HepG2 (cell line): ENCODE data around the gene COX6A2. TPM values are rescaled to one million over a fixed set of nuclear protein-coding genes. Genes with fewer than 3 reads are reported as not detected.
A peak's percentile ranks its signal among the peaks of the same experiment; 100 is the strongest.

Experiments
- CTCF ChIP-seq: sonication (generic); formaldehyde crosslinking; IDR thresholded peaks from 2 replicates; pipeline ENCODE4 v1.5.0; 2020; ENCODE audit warnings: mild to moderate bottlenecking, missing genetic modification reagents, moderate library complexity
- FLYWCH1 ChIP-seq: sonication (generic); formaldehyde crosslinking; IDR thresholded peaks from 2 replicates; pipeline ENCODE4 v1.8.1; 2023; ENCODE audit warnings: mild to moderate bottlenecking, missing genetic modification reagents
- FOXC1 ChIP-seq: sonication (generic); formaldehyde crosslinking; IDR thresholded peaks from 2 replicates; pipeline ENCODE4 v1.8.0; 2022; ENCODE audit warnings: mild to moderate bottlenecking, missing genetic modification reagents, borderline replicate concordance
- MED1 ChIP-seq: sonication (generic); formaldehyde crosslinking; IDR thresholded peaks from 2 replicates; pipeline ENCODE4 v1.4.0; 2020; ENCODE audit warnings: missing genetic modification reagents
- MLXIP ChIP-seq: sonication (generic); formaldehyde crosslinking; IDR thresholded peaks from 2 replicates; pipeline ENCODE4 v1.9.0; 2021; ENCODE audit warnings: missing genetic modification reagents, borderline replicate concordance
- NFKBIZ ChIP-seq: IDR thresholded peaks from 2 replicates; pipeline ENCODE4 v1.6.1; 2018; ENCODE audit warnings: missing genetic modification reagents, missing compliant biosample characterization
- NPAS2 ChIP-seq: sonication (generic); formaldehyde crosslinking; IDR thresholded peaks from 2 replicates; pipeline ENCODE4 v1.8.0; 2022; ENCODE audit warnings: mild to moderate bottlenecking, missing genetic modification reagents, borderline replicate concordance
- NR2F6 ChIP-seq, 2 experiments: IDR thresholded peaks; 2 replicates each; pipeline ENCODE4 v1.6.1; 2016; ENCODE audit warnings: antibody characterized with exemption in 1 of 2, mild to moderate bottlenecking in 1 of 2
- PRDM15 ChIP-seq: sonication (generic); formaldehyde crosslinking; IDR thresholded peaks from 2 replicates; pipeline ENCODE4 v1.4.0; 2020; ENCODE audit warnings: missing genetic modification reagents
- REPIN1 ChIP-seq: sonication (generic); formaldehyde crosslinking; IDR thresholded peaks from 2 replicates; pipeline ENCODE4 v1.8.0; 2022; ENCODE audit warnings: missing genetic modification reagents, low read depth, mild to moderate bottlenecking, borderline replicate concordance
- RFXAP ChIP-seq: sonication (generic); formaldehyde crosslinking; IDR thresholded peaks from 2 replicates; pipeline ENCODE4 v1.4.0; 2020; ENCODE audit warnings: missing genetic modification reagents, borderline replicate concordance
- RXRA ChIP-seq: sonication (generic); formaldehyde crosslinking; IDR thresholded peaks from 2 replicates; pipeline ENCODE4 v1.5.1; 2020; ENCODE audit warnings: missing genetic modification reagents
- ZFY ChIP-seq: sonication (generic); formaldehyde crosslinking; IDR thresholded peaks from 2 replicates; pipeline ENCODE4 v1.4.0; 2020; ENCODE audit warnings: missing genetic modification reagents
- ZNF281 ChIP-seq: sonication (generic); formaldehyde crosslinking; IDR thresholded peaks from 2 replicates; pipeline ENCODE4 v1.4.0; 2020; ENCODE audit warnings: missing genetic modification reagents, borderline replicate concordance
- ZNF780A ChIP-seq: sonication (generic); formaldehyde crosslinking; IDR thresholded peaks from 2 replicates; pipeline ENCODE4 v1.8.0; 2022; ENCODE audit warnings: mild to moderate bottlenecking, missing genetic modification reagents, moderate library complexity
- ZSCAN21 ChIP-seq: sonication (generic); formaldehyde crosslinking; IDR thresholded peaks from 2 replicates; pipeline ENCODE4 v1.8.0; 2022; ENCODE audit warnings: mild to moderate bottlenecking, missing genetic modification reagents, moderate library complexity, borderline replicate concordance
- polyA plus RNA-seq, 8 experiments: library from polyadenylated mRNA; depleted of rRNA in 3 of 8; stranded (reverse) in 7 of 8; unstranded in 1 of 8; fragments of >200 nt; fragmentation: Illumina TruSeq in 4 of 8; extraction: Trizol in 4 of 8; gene quantifications; 2 replicates each; pipeline versions ENCODE4 v1.2.1 to v1.2.3, GENCODE V29; 2011 to 2016; ENCODE audit warnings: low read depth in 4 of 8, missing spikeins in 1 of 8, mixed read lengths in 1 of 8; ENCODE audit not compliant: insufficient read depth in 1 of 8
- total RNA-seq, 5 experiments: library from RNA; depleted of rRNA; stranded (reverse); fragments of >200 nt; fragmentation: Illumina TruSeq; extraction: Trizol; gene quantifications; 2 replicates each; pipeline ENCODE4 v1.2.3, GENCODE V29; 2016; ENCODE audit warnings: low read depth in 1 of 5

Gene COX6A2
- total and polyA plus RNA-seq, 2 of the 13 experiments (the other 11 are each of a cell fraction or from before 2014, with no cell fraction given), result not detected

GRCh38 chr16:31473264-31473984, 45.3 kb upstream of the COX6A2 start (continued):
- TF ChIP-seq ZNF780A (no peak), FOXC1 (CRISPR knock-in tag) (no peak), PRDM15 (CRISPR knock-in tag) (no peak), FLYWCH1 (CRISPR knock-in tag) (no peak), REPIN1 (CRISPR knock-in tag) (no peak), RFXAP (CRISPR knock-in tag) (0 out of 2 replicates have a peak, but pooled peaks have one; percentile 7), ZNF281 (CRISPR knock-in tag) (peak; percentile 85), NPAS2 (CRISPR knock-in tag) (no peak), MED1 (CRISPR knock-in tag) (0 out of 2 replicates have a peak, but pooled peaks have one; percentile 31), ZSCAN21 (no peak), NFKBIZ (CRISPR knock-in tag) (no peak), ZFY (peak; percentile 20; the same call in 1 of the 2 replicates), CTCF (CRISPR knock-in tag) (no peak), NR2F6 (IDR thresholded peaks at IDR 0.05) (peak; percentile 51; the same call in 1 of the 2 replicates), NR2F6 (CRISPR knock-in tag; IDR thresholded peaks at IDR 0.05) (0 out of 2 replicates have a peak, but pooled peaks have one; percentile 37), MLXIP (CRISPR knock-in tag) (no peak), RXRA (CRISPR knock-in tag) (peak; percentile 48; the same call in 1 of the 2 replicates)
